GM12878 (cell line): ENCODE data around the gene FRMD8. TPM values are rescaled to one million over a fixed set of nuclear protein-coding genes. Genes with fewer than 3 reads are reported as not detected.
A peak's percentile ranks its signal among the peaks of the same experiment; 100 is the strongest.

Experiments
- ATF2 ChIP-seq: IDR thresholded peaks from 2 replicates; pipeline ENCODE4 v1.6.1; 2012; ENCODE audit warnings: low read length, inconsistent platforms
- BACH1 ChIP-seq: fragments of 450-650 bp; IDR thresholded peaks from 2 replicates; pipeline ENCODE4 v1.6.1; 2017; ENCODE audit warnings: mild to moderate bottlenecking, borderline replicate concordance
- CBFB ChIP-seq: IDR thresholded peaks from 2 replicates; pipeline ENCODE4 v1.6.1; 2016; ENCODE audit warnings: antibody characterized with exemption, low read depth
- CHD2 ChIP-seq: IDR thresholded peaks from 2 replicates; pipeline ENCODE4 v1.6.1; 2011; ENCODE audit warnings: low read depth, low read length, improper control_type of control experiment, borderline replicate concordance
- CHD4 ChIP-seq: fragments of 200-600 bp; sonication (generic); IDR thresholded peaks from 2 replicates; pipeline ENCODE4 v1.6.1; 2016; ENCODE audit warnings: mild to moderate bottlenecking
- E2F8 ChIP-seq: fragments of 450-650 bp; IDR thresholded peaks from 2 replicates; pipeline ENCODE4 v1.6.1; 2018; ENCODE audit warnings: mild to moderate bottlenecking, low read depth, moderate library complexity; ENCODE audit not compliant: partially characterized antibody
- EP300 ChIP-seq, 2 experiments: fragments of 150-350 bp in 1 of 2; IDR thresholded peaks; 2 replicates each; pipeline ENCODE4 v1.6.1; 2011 to 2012; ENCODE audit warnings: low read depth in 2 of 2, low read length in 2 of 2, borderline replicate concordance in 1 of 2, improper control_type of control experiment in 1 of 2, inconsistent platforms in 1 of 2; ENCODE audit not compliant: control insufficient read depth in 1 of 2
- GATAD2B ChIP-seq: fragments of 450-650 bp; conservative IDR thresholded peaks from 2 replicates; pipeline ENCODE4 v1.6.1; 2017; ENCODE audit warnings: low read depth, mild to moderate bottlenecking, moderate library complexity
- IKZF1 ChIP-seq: fragments of 450-650 bp; conservative IDR thresholded peaks from 2 replicates; pipeline ENCODE4 v1.6.1; 2017; ENCODE audit warnings: antibody characterized with exemption, mild to moderate bottlenecking
- IRF3 ChIP-seq: fragments of 450-650 bp; IDR thresholded peaks from 2 replicates; pipeline ENCODE4 v1.6.1; 2014; ENCODE audit warnings: mild to moderate bottlenecking
- MAX ChIP-seq: IDR thresholded peaks from 2 replicates; pipeline ENCODE4 v1.6.1; 2012; ENCODE audit warnings: low read depth, low read length, improper control_type of control experiment
- MLLT1 ChIP-seq: fragments of 450-650 bp; IDR thresholded peaks from 2 replicates; pipeline ENCODE4 v1.6.1; 2016; ENCODE audit warnings: mild to moderate bottlenecking
- NFXL1 ChIP-seq: fragments of 450-650 bp; IDR thresholded peaks from 2 replicates; pipeline ENCODE4 v1.6.1; 2017; ENCODE audit warnings: antibody characterized with exemption, mild to moderate bottlenecking, borderline replicate concordance
- NR2C2 ChIP-seq: IDR thresholded peaks from 2 replicates; pipeline ENCODE4 v1.6.1; 2011; ENCODE audit warnings: borderline replicate concordance, low read depth; ENCODE audit not compliant: control insufficient read depth, insufficient read length
- NRF1 ChIP-seq: conservative IDR thresholded peaks from 2 replicates; pipeline ENCODE4 v1.6.1; 2011; ENCODE audit warnings: mild to moderate bottlenecking, low read depth, low read length, improper control_type of control experiment
- RBBP5 ChIP-seq: fragments of 200-600 bp; sonication (generic); conservative IDR thresholded peaks from 2 replicates; pipeline ENCODE4 v1.6.1; 2016
- STAT1 ChIP-seq: fragments of 450-650 bp; conservative IDR thresholded peaks from 2 replicates; pipeline ENCODE4 v1.6.1; 2014; ENCODE audit warnings: antibody characterized with exemption, mild to moderate bottlenecking
- TAF1 ChIP-seq: IDR thresholded peaks from 2 replicates; pipeline ENCODE4 v1.6.1; 2011; ENCODE audit warnings: mild to moderate bottlenecking, low read depth, low read length, borderline replicate concordance
- TCF12 ChIP-seq: IDR thresholded peaks from 2 replicates; pipeline ENCODE4 v1.6.1; 2011; ENCODE audit warnings: low read depth, mild to moderate bottlenecking, low read length
- USF1 ChIP-seq: IDR thresholded peaks from 2 replicates; pipeline ENCODE4 v1.6.1; 2011; ENCODE audit warnings: borderline replicate concordance, low read depth, mild to moderate bottlenecking, moderate library complexity, mixed read lengths, low read length; ENCODE audit not compliant: insufficient read depth; ENCODE audit errors: extremely low read length
- ZNF217 ChIP-seq: fragments of 450-650 bp; IDR thresholded peaks from 2 replicates; pipeline ENCODE4 v1.6.1; 2017; ENCODE audit warnings: antibody characterized with exemption, mild to moderate bottlenecking
- polyA plus RNA-seq, 11 experiments: library from polyadenylated mRNA; depleted of rRNA in 4 of 11; unstranded in 6 of 11; stranded (reverse) in 5 of 11; fragments of >200 nt; fragmentation: Nextera tagmentation in 4 of 11; fragmentation: Illumina TruSeq in 1 of 11; extraction: Ambion mirVana in 4 of 11; extraction: Trizol in 1 of 11; gene quantifications; 1 replicate in 1 of 11; 2 replicates in 10 of 11; pipeline versions ENCODE4 v1.2.1 to v1.2.3, GENCODE V29; 2011 to 2016; ENCODE audit warnings: inconsistent platforms in 2 of 11, missing spikeins in 2 of 11, low read depth in 1 of 11
- total RNA-seq, 4 experiments: library from RNA; depleted of rRNA in 3 of 4; stranded (reverse); fragments of >200 nt in 3 of 4; fragmentation: Illumina TruSeq in 1 of 4; extraction: Trizol in 1 of 4; gene quantifications; 2 replicates each; pipeline versions ENCODE4 v1.2.1 to v1.2.3, GENCODE V29; 2013 to 2021

FRMD8 gene
- total and polyA plus RNA-seq, 10 of the 15 experiments (the other 5 are each of a cell fraction or from before 2014, with no cell fraction given), result 8.3 to 69.4 (median 28.0) TPM

- TF ChIP-seq MLLT1, result peak; percentile 100
- no peak for TF ChIP-seq NR2C2
- TF ChIP-seq IRF3, result 0 out of 2 replicates have a peak, but pooled peaks have one; percentile 17
- no peak for TF ChIP-seq NFXL1
- peak; percentile 98 for TF ChIP-seq TCF12
- TF ChIP-seq STAT1, result no peak
- TF ChIP-seq EP300 (IDR thresholded peaks at IDR 0.05; ENCODE audit: borderline replicate concordance in 1 of 2, control insufficient read depth in 1 of 2, low read depth in 2 of 2, low read length in 2 of 2), result peak in 1 of 2 experiments; percentile 77; a peak in 1 of 4 replicates
- TF ChIP-seq E2F8, result peak; percentile 37
- 0 out of 2 replicates have a peak, but pooled peaks have one; percentile 91 for TF ChIP-seq IKZF1
- peak; percentile 100 for TF ChIP-seq TAF1
- TF ChIP-seq USF1, result no peak
- TF ChIP-seq NRF1, result no peak
- no peak for TF ChIP-seq CHD4
- no peak for TF ChIP-seq ATF2
- no peak; the same call in 1 of the 2 replicates for TF ChIP-seq ZNF217
- TF ChIP-seq CBFB, result peak; percentile 100
- TF ChIP-seq BACH1, result peak; percentile 100
- TF ChIP-seq MAX, result no peak
- TF ChIP-seq RBBP5, result no peak
- peak; percentile 93 for TF ChIP-seq CHD2
- TF ChIP-seq GATAD2B, result peak; percentile 37
These were observed 36.4 kb downstream of the FRMD8 start, which contains the start of gene NEAT1 (continued) for GRCh38 chr11:65422633-65423515.
